Endodermal cell (in vitro differentiated cells): ENCODE measurements around the gene CTBP1. TPM values are rescaled to one million over a fixed set of nuclear protein-coding genes. Genes with fewer than 3 reads are reported as not detected.

ENCODE experiments used
- DNase-seq: peaks from one replicate; pipeline ENCODE4 v3.0.0-alpha.2; 2017
- H3K27ac ChIP-seq: 2 replicates; pipeline ENCODE4 v1.5.1; 2013; ENCODE audit warnings: mild to moderate bottlenecking, low read depth, low read length, moderate library complexity
- H3K27me3 ChIP-seq: 2 replicates; pipeline ENCODE4 v1.6.1; 2013; ENCODE audit warnings: mild to moderate bottlenecking, low read length, moderate library complexity; ENCODE audit not compliant: insufficient read depth, control insufficient read depth, poor library complexity, severe bottlenecking
- H3K36me3 ChIP-seq: 2 replicates; pipeline ENCODE4 v1.7.0; 2013; ENCODE audit warnings: mild to moderate bottlenecking, low read length, moderate library complexity; ENCODE audit not compliant: control insufficient read depth, insufficient read depth
- H3K4me1 ChIP-seq: one replicate; pipeline ENCODE4 v1.7.0; 2013; ENCODE audit warnings: low read length; ENCODE audit not compliant: control insufficient read depth, insufficient read depth
- H3K4me3 ChIP-seq: 2 replicates; pipeline ENCODE4 v1.5.1; 2013; ENCODE audit warnings: mild to moderate bottlenecking, low read length, moderate library complexity
- H3K9ac ChIP-seq: 2 replicates; pipeline ENCODE4 v1.6.1; 2013; ENCODE audit warnings: mild to moderate bottlenecking, low read length, moderate library complexity; ENCODE audit not compliant: poor library complexity, severe bottlenecking; ENCODE audit errors: extremely low read depth
- H3K9me3 ChIP-seq: 2 replicates; pipeline ENCODE4 v1.6.1; 2013; ENCODE audit warnings: mild to moderate bottlenecking, low read length, moderate library complexity; ENCODE audit not compliant: control insufficient read depth
- H3K27ac Mint-ChIP-seq: 2 replicates; pipeline ENCODE4 v1.8.0; 2020; ENCODE audit warnings: mixed read lengths
- H3K27me3 Mint-ChIP-seq: 2 replicates; pipeline ENCODE4 v1.8.0; 2021; ENCODE audit warnings: mild to moderate bottlenecking, mixed read lengths; ENCODE audit not compliant: insufficient read depth
- H3K36me3 Mint-ChIP-seq: 2 replicates; pipeline ENCODE4 v1.8.0; 2020; ENCODE audit warnings: low read depth, mixed read lengths
- H3K4me1 Mint-ChIP-seq: 2 replicates; pipeline ENCODE4 v1.8.0; 2020; ENCODE audit warnings: mixed read lengths
- H3K4me3 Mint-ChIP-seq: 2 replicates; pipeline ENCODE4 v1.8.0; 2020; ENCODE audit warnings: mild to moderate bottlenecking, moderate library complexity, mixed read lengths
- H3K9me3 Mint-ChIP-seq: 2 replicates; pipeline ENCODE4 v1.8.0; 2020; ENCODE audit warnings: mild to moderate bottlenecking, mixed read lengths
- CTCF ChIP-seq: fragments of 200-600 bp; sonication (generic); conservative IDR thresholded peaks from 2 replicates; pipeline ENCODE4 v1.5.0; 2021; ENCODE audit warnings: antibody characterized with exemption, mild to moderate bottlenecking
- WGBS, 2 experiments: methylation state at CpG; one replicate each; pipeline versions ENCODE4 v1.1.5 to v1.1.7; 2013; ENCODE audit warnings: missing lambda C conversion rate in 2 of 2, mixed read lengths in 1 of 2; ENCODE audit not compliant: insufficient coverage in 1 of 2, insufficient read length in 1 of 2; 5-methylcytosine and 5-hydroxymethylcytosine counted together
- total RNA-seq, 2 donors: library from RNA; stranded (reverse); fragmentation: NEBNext Ultra II Directional in 1 of 2; extraction: Animal tissue kit (Norgen Biotek cat#: 25700) in 1 of 2; gene quantifications; 2 replicates in 1 of 2; 3 replicates in 1 of 2; pipeline ENCODE4 v1.2.1, GENCODE V29; 2021

CTBP1 gene
- total RNA-seq, 2 donors from 2014 or later = 181 to 189 TPM

DNA sequence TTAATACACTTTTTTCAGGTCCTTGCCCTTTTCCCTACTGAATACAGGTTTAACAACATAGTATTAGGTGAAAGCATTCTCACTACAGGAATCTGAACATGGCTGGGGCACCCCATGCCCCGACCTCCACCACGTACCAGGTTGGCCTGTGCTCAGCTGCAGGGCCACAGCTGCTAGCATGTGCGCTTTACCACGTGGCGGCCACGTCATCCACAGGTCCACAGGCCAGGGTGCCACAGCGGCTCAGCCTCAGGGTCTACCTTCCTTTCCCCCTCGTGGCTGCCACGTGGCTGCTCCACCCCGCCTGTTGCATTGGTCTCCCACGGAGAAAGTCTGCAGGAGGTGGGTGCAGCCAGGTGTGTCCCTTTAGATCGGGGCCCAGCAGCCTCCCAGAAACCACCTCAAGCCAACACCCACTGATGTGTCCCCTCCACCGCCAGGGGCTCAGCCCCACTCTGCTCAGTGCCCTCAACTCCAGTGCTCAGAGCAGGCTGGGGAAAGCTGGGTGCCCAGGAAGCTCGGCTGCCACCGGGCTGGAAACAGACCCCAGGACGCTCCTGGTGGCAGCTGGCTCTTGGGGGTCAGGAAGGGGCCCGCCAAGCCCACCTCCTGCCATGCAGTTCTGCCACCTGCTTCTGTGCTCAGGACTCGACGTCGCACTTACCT lies 17.8 kb downstream of the CTBP1 start:
- no peaks in the 10 kb centered on the region for H3K4me1 ChIP-seq
- H3K36me3 Mint-ChIP-seq = peaks cover 76% of the 10 kb centered on the region
- WGBS, 2 experiments = 95 to 98% methylated on average over 12 to 20 of the region's 20 CpGs

DNA sequence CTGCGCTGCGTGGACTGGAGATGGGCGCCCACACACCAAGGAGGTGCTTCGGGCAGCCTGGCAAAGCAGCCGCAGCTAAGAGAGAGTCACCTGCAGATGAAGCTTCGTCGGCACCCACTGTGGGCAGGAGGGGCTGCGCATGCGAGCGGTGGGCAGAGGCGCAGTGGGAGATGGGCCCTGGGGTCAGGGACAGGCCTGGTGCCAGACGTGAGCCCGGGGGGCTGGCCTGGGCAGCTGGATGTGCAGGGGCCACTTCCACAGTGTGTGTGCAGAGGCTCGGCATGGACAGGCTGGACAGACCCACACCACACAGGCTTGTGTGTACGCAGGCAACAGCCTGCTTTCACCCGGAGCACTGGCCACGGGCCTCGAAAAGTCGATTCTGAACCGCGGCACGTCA lies 18.6 kb downstream of the CTBP1 start:
- DNase-seq = no peak
- 96 to 98% methylated on average over 15 to 22 of the region's 22 CpGs for WGBS, 2 experiments
- H3K36me3 ChIP-seq = peaks cover 61% of the 10 kb centered on the region
- H3K9me3 ChIP-seq = no peaks in the 10 kb centered on the region
- Mint-ChIP-seq H3K27me3 (no peaks in the 10 kb centered on the region), H3K27ac (no peak overlapping the region), H3K36me3 (peaks cover 72% of the 10 kb centered on the region), H3K9me3 (no peaks in the 10 kb centered on the region), H3K4me3 (no peak overlapping the region), H3K4me1 (no peaks in the 10 kb centered on the region)
- no peak overlapping the region for H3K27ac ChIP-seq
- TF ChIP-seq CTCF = no peak
- H3K27me3 ChIP-seq = no peaks in the 10 kb centered on the region
- no peak overlapping the region for H3K4me3 ChIP-seq
- no peaks in the 10 kb centered on the region for H3K4me1 ChIP-seq
- no peak overlapping the region for H3K9ac ChIP-seq

More for the DNA sequence above, 17.8 kb downstream of the CTBP1 start:
- H3K27me3 ChIP-seq = no peaks in the 10 kb centered on the region
- no peak overlapping the region for H3K27ac ChIP-seq
- no peak for DNase-seq
- Mint-ChIP-seq H3K4me3 (no peak overlapping the region), H3K27me3 (no peaks in the 10 kb centered on the region), H3K4me1 (no peaks in the 10 kb centered on the region), H3K27ac (no peak overlapping the region), H3K9me3 (no peaks in the 10 kb centered on the region)
- no peak for TF ChIP-seq CTCF
- no peak overlapping the region for H3K4me3 ChIP-seq
- H3K9me3 ChIP-seq = no peaks in the 10 kb centered on the region
- H3K9ac ChIP-seq = no peak overlapping the region
- H3K36me3 ChIP-seq = peaks cover 68% of the 10 kb centered on the region

DNA sequence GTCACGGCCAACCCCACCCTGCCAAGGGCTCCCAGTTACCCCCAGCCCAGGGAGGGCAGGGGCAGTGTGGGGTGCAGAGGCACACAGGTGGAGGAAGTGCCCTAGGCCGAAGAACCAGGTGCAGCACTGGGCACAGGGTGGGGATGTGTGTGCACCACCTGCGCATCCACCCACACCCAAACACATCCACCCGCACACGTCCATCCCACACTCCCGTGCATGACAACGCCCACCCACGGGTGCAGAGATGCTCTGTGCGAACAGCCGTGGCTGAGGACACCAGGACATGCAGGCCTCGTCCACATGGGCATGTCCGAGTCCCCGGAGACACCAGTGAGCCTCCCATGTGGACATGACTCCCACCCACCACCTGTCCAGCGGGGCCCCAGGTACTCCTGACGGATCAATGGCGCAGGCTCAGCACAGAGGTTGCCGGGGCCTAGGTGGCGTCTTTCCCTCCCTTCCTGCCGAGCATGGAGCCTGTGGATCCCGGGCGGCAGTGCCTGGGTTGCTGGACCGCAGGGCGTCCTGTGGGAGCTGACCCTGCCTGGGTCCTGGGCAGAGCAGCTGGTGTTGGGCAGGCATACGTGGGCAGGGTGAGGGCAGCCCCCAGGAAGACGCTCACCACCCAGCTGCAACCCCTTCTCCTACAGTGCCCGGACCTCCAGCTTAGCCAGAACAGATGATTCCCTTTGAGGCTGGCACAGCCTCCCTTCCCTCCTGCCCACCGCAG lies 19.6 kb downstream of the CTBP1 start:
- Mint-ChIP-seq H3K9me3 (no peaks in the 10 kb centered on the region), H3K4me1 (no peaks in the 10 kb centered on the region), H3K36me3 (peaks cover 70% of the 10 kb centered on the region), H3K27me3 (no peaks in the 10 kb centered on the region), H3K4me3 (no peak overlapping the region), H3K27ac (no peak overlapping the region)
- H3K9me3 ChIP-seq = no peaks in the 10 kb centered on the region
- H3K27me3 ChIP-seq = no peaks in the 10 kb centered on the region
- peaks cover 59% of the 10 kb centered on the region for H3K36me3 ChIP-seq
- WGBS, 2 experiments = 92 to 96% methylated on average over 11 to 27 of the region's 27 CpGs
- DNase-seq = no peak
- H3K4me3 ChIP-seq = no peak overlapping the region
- no peak overlapping the region for H3K27ac ChIP-seq
- no peak overlapping the region for H3K9ac ChIP-seq
- TF ChIP-seq CTCF = no peak
- no peaks in the 10 kb centered on the region for H3K4me1 ChIP-seq
